ENCODE results near the gene SACS.
"Not testable (repeated sequence)": the region's sequence is repeated elsewhere in the genome, so short reads cannot be mapped to it uniquely, and the experiment has no call there.

SACS gene

DNA sequence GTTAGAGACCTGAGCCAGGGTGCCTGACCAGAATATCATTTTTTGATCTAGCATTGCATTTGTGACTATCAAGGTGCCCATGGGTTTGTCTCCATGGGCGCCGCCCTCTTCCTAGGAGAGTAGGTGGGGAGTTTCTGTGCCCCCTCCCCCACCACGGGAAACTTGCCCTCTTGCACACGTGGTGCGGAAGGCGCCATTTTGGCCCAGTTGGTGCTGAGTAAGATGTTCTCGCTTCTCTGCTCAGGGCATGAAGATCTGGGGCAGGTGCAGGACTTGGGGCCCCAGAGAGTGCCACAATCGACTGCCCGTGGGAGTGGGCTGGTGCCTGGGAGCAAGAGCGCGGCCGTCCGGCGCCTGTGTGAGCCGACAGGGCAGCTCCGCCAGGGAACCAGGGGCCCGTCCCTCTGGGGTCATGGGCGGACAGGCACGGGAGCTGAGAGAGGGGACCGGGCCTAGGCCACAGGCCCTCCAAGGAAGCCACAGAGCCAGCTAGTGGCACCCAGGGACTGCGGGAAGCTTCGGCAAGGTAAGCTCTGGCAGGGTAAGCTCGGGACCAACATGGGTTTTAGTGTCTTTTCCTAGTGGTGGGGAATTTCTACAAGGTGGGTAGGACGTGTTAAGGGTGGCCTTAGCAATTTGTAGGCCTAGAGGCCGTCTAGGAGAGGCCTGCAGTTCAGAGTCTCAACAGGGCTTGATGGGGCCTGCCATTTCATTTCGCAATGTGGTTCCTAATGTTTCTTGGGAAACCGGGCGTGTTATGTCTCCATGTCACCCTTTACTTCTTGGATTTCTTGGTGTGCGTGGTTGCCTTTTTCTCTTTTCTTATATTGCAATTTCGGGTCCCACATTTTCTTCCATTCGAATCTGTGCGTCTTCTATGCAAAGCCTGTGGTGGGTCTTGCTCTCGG, 14.5 kb downstream of the SACS start:
- DNase-seq (ENCODE audit: low read depth in 2 of 2): no peak

DNA sequence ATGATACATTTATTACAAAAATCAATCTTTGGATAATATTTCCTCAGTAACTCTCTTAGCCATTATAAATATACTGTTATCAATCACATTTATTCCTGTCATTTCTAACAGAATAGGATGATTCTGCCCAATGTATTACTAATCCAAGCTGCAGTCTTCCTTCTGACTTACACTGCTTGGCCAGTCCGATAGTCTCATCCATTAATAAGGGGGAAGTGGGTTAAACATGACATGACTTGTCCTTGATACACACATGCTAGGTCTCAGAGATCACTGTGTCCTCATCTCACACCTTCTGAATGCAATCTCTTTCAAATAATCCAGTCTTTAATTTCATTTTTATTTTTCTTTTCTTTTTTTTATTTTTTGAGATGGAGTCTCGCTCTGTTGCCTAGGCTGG, 18.8 kb downstream of the SACS start:
- no peak for DNase-seq (ENCODE audit: low read depth in 2 of 2)

DNA sequence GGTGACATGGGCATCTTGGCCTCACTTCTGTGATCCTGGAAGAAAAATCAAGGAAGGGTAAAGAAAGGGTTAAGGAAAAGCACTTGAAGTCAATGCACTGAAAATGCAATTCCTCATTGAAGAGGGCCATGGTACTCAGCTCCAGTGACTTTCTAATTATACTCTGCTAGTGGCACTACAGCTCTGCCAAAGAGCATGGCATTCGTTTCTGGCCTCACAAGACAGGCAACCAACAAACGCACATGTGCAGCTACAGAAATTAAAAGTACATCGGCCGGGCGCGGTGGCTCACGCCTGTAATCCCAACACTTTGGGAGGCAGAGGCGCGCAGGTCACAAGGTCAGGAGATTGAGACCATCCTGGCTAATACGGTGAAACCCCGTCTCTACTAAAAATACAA, 21.8 kb downstream of the SACS start:
- no peak for DNase-seq (ENCODE audit: low read depth in 2 of 2)

DNA sequence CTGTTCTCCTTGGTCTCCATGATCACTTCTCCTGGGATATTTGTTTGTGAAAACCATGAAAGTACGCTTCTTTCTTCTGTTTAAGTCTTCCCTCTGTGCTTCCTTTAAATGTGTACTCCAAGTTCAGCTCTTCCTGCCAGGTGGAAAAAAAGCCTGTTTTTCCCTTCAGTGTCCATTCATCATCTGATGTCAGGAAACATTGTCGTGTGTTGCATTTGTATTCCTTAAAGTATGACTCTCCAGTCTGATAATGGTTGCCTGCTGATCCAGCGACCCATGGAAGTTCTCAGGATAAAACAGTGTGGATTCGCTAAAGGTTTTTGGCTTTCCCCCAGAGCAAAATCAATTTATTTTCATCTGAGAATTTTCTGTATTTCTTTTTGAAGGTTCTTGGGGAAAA, 22.3 kb downstream of the SACS start:
- DNase-seq (ENCODE audit: low read depth in 2 of 2): no peak

DNA sequence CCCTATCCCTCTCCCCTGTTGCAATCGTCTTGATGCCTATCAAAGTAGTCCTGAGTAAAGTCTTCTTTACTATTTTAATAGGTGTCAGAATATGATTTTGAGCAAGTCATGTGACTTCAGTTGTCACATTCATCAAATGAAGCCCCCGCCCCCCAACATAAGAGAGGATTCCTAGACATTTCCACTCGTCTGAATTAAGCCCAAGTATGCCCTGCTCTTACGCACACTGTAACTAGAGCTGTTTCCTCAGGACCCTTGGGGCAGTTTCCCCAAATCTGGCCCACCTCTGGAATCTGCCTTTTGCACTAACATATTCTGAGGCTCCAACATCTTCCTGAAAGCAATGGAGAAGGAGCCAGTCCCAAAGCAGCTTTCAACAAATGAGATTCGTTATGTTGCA, 25.5 kb downstream of the SACS start:
- no peak for DNase-seq (ENCODE audit: low read depth in 2 of 2)

DNA sequence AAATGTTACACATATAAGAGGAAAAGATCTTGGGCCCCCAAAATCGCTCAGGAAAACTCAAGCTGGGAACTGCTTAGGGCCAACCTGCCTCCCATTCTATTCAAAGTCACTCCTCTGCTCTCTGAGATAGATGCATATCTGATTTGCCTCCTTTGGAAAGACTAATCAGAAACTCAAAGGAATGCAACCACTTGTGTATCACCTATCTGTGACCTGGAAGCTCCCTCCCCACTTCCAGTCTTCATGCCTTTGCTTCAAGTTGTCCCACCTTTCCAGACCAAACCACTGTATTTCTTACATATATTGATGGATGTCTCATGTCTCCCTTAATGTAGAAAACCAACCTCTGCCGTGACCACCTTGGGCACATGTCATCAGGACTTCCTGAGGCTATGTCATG, 32.3 kb downstream of the SACS start:
- not testable (repeated sequence) for DNase-seq (ENCODE audit: low read depth in 2 of 2)

DNA sequence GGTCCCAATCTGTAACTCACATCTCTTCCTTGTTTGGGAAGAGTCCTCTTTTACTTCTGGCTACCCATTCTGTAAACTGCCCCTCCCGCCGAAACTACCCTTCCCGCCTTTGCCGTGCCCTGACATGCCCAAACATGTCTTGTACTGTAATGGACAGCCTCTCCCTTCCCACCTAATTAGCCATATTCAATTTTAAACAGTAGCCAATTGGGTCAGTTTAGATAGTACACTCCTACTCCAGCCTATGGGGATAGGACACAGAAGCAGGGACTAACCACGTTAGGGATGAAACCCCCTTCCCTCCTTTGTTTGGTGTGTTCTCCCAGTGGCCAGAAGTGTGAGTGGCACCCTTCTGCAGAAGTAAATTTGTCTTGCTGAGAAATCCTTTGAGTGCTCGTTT, 34.2 kb downstream of the SACS start:
- no peak for DNase-seq (ENCODE audit: low read depth in 2 of 2)

DNA sequence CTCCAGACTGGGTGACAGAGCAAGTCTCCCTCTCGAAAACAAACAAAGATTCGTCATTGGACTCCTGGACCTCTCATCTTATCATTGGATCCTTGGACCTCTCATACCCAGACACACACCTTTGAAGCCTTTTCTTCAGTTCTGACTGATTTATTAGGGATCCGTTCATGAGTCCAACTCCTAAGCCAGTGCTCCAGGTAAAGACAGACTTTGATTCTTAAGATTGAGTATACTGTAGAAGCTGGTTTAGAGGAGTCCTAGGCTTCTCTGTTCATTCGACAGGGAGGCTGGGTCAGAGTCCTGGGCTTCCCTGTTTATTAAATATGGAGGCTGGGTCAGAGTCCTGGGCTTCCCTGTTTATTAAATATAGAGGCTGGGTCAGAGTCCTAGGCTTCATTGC, 38.7 kb downstream of the SACS start:
- DNase-seq (ENCODE audit: low read depth in 2 of 2): no peak

DNA sequence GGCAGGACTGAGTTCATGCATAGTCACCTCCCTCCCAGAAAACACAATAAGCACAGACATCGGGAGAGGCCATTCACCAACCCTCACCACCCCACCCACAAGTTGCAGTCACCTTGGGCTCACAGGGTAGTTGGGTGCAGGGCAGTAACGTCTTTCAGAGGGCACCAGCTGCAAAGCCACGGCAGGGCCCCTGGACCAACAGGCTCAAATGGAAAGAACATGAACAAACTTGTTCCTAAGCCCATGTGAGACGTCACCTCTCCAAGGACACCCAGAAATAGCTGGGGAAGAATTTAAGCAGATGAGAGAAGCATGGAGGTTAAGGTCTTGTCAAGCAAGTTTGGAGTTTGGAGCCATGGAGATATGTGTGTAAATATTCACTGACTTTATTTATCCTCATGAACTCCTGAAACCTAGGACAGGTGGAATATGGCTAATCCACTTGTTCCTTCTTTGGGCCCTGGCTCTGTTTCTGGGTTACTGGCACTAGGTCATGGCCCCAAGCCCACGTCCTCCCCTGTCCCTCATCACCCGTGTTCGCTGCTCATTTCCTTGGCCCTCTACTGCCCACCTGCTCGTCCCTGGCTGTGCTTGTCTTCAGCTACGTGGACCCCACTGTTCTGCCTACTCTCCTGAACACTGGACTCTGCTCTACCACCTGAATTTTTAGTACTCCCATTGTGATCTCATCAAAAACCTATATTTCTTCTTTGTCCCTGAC, 40.4 kb downstream of the SACS start:
- no peak for DNase-seq (ENCODE audit: low read depth in 2 of 2)

DNA sequence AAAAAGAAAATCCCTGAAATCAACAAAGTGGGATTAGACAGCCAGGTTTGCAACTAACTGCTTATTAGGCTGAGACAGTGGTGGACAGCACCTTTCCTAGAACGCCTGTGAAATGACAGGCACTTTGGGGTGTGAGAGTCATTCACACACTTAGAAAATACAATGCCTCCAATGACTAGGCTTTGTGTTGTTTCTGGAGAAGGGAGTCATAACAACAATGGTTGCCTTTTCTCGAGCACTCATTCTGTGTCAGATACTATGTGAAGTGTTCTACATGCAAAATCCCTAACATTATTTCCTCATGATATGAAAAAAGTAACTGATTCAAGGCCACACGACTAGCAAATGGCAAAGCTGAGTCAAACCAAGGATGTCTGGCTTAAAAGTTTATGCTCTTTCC, 41.2 kb downstream of the SACS start:
- DNase-seq (ENCODE audit: low read depth in 2 of 2): no peak

DNA sequence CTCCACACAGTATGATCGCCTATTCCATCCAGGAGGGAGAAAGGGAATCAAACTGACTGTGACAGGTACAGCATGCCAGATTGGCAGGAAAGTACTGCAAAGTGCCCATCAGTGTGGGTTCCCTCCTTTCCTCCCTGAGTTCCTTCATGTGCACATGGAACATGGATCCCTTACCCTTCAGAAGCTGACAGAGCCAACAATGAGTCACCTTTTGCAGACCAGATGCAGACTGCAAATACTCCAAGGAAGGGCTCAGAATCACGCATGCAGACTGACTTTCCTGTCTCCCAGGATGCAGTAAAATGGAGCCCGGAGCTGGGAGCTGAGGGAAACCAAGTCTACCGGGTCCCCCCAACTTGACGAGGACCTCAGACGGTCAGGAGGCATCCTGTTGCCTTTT, 41.8 kb downstream of the SACS start:
- no peak for DNase-seq (ENCODE audit: low read depth in 2 of 2)

DNA sequence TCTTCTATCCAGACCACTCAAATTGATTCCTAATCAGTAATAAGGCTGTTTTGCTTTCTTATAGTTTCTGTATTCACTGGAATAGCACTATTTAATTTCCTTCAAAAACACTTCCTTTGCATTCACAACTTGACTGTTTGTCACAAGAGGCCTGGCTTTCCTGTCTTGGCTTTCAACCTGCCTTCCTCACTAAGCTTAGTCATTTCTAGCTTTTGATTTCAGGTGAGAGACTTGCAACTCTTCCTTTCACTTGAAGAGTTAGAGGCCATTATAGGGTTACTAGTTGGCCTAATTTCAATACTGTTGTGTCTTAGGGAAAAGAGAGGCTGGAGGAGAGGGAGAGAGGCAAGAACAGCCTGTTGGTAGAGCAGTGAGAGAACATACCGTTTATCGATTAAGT, 47.0 kb downstream of the SACS start:
- no peak for DNase-seq (ENCODE audit: low read depth in 2 of 2)

DNA sequence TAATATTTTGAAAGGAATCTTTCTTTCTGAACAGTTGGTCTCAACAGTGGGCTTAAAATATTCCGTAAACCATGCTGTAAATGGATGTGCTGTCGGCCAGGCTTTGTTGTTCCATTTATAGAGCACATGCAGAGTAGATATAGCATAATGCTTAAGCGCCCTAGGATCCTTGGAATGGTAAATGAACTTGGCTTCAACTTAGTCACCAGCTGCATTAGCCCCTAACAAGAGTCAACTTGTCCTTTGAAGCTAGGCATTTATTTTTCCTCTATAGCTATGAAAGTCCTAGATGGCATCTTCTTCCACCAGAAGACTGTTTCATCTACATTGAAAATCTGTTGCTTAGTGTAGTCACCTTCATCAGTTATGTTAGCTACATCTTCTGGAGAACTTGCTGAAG, 47.6 kb downstream of the SACS start:
- no peak for DNase-seq (ENCODE audit: low read depth in 2 of 2)

DNA sequence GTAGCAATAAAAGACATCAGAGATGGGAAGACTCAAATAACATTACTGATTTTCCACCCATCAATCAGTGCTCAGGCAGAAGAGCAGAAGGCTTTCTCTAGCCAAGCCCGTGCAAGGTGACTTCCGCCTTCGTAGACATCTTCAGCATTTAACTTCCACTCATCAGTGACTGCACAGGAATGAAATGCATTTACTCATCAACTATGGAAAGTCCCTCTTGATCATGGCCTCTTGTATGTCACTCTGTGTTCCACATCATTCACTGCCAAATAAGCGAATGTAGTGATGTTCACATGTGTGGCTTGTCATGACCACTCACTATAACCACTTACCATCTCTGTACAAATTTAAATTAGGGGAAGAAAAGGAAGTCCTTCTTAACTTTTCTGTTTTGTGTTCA, 49.4 kb downstream of the SACS start:
- no peak for DNase-seq (ENCODE audit: low read depth in 2 of 2)

DNA sequence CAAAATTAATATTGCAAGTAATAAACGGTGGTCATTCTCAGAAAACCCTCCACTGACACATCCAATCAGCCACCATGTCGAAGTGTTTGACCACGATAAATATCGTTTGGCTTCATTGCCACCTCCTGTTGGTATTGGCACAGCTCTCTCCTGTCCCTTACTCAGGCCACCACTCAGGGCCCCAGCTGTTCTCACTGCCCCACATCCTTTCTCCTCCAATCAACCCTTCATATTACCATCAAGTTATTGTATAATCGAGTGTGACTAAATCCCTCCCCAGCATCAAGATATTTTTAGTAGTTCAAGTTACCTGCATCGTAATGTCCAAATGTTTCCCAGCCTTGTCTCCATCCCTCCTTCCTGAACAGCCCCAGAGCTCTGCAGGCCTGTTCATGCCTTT, 50.4 kb downstream of the SACS start:
- no peak for DNase-seq (ENCODE audit: low read depth in 2 of 2)

DNA sequence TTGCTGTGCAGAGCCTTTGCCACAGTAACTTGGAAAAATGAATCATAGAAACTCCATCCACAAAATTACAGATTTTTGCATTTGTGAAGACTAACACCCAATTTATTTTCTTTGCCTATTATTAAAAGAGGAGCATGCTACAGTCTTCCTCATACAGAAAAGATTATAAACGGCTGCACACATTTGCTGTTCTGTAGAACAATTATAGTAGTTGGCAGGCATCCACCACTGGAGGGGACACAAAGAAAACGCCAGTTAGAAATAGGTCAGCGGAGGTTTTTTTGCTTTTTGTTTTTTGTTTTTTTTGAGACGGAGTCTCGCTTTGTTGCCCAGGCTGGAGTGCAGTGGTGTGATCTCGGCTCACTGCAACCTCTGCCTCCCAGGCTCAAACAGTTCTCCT, 51.6 kb downstream of the SACS start:
- DNase-seq (ENCODE audit: low read depth in 2 of 2): no peak

DNA sequence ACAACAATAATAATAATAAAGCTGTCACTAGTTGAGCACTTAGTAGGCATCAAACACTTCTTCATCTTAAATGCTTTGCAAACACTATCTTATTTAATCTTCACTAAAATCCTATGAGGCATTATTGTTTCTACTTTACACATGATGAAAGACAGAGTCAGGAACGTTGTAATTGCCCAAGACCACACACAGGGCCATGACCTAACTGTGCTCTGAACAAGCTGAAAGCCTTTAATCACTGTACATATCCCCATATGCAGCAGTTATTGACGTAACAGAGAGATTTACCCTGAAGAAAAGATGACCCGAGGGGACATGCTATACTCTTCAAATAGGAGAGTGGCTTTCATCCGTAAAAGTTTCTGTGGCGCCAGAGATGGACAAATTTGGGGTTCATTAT, 53.0 kb downstream of the SACS start:
- no peak for DNase-seq (ENCODE audit: low read depth in 2 of 2)

DNA sequence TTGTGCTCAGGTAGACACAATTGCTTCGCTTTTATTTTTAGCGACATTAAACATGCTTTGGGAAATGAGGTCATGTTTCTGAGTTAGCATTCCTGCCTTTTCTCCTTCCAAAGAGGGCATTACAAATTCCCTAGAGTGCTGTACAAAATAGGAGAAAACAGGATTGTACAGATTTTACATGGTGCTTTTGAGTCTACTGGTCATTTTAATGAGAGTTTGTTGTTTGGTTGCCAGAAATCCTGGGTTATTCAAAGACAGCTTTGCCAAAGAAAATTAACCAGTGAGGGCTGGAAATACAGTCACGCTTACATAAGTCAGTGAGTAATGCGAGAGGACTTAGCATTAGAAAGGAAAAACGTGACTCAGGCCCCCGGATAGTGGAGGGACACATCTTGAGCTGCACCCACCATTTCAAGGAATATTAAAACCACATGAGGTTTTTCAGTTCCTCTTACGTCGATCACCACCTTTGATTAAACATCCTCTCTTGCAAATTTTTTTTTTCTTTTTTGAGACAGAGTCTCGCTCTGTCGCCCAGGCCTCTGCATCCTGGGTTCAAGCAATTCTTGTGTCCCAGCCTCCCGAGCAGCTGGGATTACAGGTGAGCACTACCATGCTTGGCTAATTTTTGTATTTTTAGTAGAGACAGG, 55.4 kb downstream of the SACS start:
- peak; percentile 19 to 50 for DNase-seq (ENCODE audit: low read depth in 2 of 2)

DNA sequence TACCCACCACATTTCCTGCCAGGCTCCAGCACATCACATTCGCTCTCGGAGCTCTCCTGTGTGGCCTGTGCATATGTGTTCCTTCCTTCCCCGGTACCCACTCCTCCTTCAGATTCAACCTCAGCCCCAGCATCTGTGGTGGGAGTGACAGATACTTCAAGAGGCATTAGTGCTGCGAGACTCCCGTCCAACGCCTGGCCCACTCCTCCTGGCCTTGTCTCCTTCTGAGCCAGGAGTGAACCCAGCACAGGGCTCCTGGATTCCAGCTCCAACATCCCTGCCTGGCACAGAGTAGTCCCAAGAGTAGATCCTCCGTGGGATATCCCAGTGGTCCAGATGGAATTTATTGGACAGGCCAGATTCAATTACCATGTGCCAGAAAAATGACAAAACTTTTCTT, 55.9 kb downstream of the SACS start:
- DNase-seq (ENCODE audit: low read depth in 2 of 2): no peak

DNA sequence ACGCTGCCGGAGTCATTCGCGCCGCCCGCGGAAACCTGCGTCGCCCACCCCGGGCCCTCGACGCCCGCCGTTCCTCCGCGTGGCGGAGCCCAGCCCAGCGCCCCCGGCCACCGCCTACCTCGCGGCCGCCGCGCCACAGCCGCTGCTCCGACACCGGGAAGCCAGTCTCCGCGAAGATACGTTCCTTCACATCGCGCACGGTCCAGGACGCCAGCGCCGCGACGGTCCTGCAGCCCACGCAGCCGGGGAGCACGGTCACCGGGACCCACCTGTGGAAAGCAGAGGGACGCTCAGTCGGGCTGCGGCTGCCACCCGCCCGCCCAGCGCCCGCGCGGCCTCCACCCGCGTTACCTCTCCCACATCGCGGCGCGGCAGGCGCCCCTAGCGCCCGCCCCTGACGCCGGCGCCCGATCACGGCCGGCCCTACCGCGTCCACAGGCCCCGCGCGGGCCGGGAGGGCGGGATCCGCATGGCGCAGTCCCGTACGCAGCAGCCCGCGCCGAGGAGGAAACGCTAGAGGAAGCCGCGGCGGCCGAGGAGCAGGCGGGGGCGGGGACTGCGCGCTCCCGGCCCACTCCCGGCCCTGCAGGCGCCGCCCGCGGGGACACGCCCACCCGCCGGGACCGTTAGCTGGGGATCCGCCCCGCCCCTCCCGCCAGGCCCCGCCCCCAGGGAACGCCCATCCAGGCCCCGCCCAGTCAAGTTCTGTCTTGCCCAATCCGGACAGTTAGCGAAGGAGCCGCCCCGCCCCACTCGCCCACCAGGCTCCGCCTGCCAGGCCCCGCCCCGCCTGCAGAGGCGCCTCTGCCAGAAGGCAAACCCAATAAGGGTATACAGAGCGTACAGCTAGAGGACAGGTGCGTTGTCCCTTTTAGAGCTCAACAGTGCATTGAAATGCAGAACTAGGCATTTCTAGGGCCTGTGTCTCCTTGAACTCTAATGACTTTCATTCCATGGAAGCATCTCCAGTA, 58.2 kb downstream of the SACS start:
- peak; percentile 94 to 99 for DNase-seq (ENCODE audit: low read depth in 2 of 2)

DNA sequence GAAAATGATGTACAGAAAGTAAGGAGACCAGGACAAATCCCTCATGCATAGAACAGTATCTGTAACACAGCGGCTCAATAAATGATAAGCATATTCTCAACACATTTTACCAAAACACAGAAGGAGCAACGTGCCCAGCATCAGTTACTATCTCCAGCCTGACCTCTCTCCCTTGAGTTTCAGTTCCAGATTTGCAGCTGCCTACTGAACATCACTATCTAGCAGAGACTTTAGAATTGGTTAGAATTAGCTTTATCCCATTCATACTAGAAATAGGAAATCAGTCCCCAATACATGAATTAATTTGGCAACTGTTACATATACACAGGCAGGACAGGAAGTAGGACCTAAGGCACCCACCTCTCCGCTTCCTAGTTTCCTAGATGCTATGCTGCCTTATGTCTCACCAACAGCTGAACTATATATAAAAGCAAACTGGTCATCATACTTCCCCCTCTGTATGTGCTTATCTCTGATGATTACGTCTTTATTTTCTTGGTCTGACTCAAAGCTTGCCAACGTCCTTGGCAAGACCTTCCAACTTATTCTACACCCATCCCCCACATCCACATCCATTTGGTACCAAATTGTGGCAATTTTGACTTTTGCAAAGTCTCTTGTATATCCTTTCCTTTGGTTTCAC, 61.1 kb downstream of the SACS start:
- no peak for DNase-seq (ENCODE audit: low read depth in 2 of 2)
